H1 (cell line): Measurements from ENCODE around the gene CAMTA1. TPM values are rescaled to one million over a fixed set of nuclear protein-coding genes. Genes with fewer than 3 reads are reported as not detected.

ENCODE experiments used
- ASH2L ChIP-seq: fragments of 200-600, 300-600 bp; sonication (generic); IDR thresholded peaks from one replicate; pipeline ENCODE4 v1.7.1; 2017; ENCODE audit warnings: low read length
- EZH2 ChIP-seq: fragments of 200-600 bp; sonication (generic); IDR thresholded peaks from 2 replicates; pipeline ENCODE4 v1.7.1; 2012; ENCODE audit warnings: low read depth, mild to moderate bottlenecking, moderate library complexity, low read length, inconsistent platforms; ENCODE audit not compliant: severe bottlenecking
- polyA plus RNA-seq, 7 experiments: library from polyadenylated mRNA; depleted of rRNA in 3 of 7; stranded (reverse) in 5 of 7; unstranded in 2 of 7; fragments of >200 nt in 5 of 7; fragments of 200-250 nt in 2 of 7; gene quantifications; 1 replicate in 5 of 7; 2 replicates in 1 of 7; 4 replicates in 1 of 7; pipeline versions ENCODE4 v1.2.1 to v1.2.3, GENCODE V29; 2011 to 2013; ENCODE audit warnings: missing spikeins in 2 of 7, mixed read lengths in 2 of 7
- total RNA-seq: library from RNA; stranded (reverse); fragmentation: NEBNext Ultra II Directional; extraction: Animal tissue kit (Norgen Biotek cat#: 25700); gene quantifications from 2 replicates; pipeline ENCODE4 v1.2.1, GENCODE V29; 2021

CAMTA1 gene
- total and polyA plus RNA-seq, 2 of the 8 experiments (the other 6 are each of a cell fraction or from before 2014, with no cell fraction given): 65.0 to 119 TPM

- TF ChIP-seq ASH2L (no peak), EZH2 (no peak)
- TF ChIP-seq, all 59 proteins: peak for 0
Observed at GRCh38 chr1:7488475-7488842, 703.2 kb downstream of the CAMTA1 start (continued).
